Measurements from ENCODE around the gene SELENOH.

The SELENOH gene

GRCh38 chr11:57781529-57781943 lies 40.2 kb downstream of the SELENOH start:
- DNase-seq (ENCODE audit: low read depth): no peak

- DNase-seq (ENCODE audit: low read depth): no peak
These were observed 43.8 kb downstream of the SELENOH start for GRCh38 chr11:57785072-57785471.

DNA sequence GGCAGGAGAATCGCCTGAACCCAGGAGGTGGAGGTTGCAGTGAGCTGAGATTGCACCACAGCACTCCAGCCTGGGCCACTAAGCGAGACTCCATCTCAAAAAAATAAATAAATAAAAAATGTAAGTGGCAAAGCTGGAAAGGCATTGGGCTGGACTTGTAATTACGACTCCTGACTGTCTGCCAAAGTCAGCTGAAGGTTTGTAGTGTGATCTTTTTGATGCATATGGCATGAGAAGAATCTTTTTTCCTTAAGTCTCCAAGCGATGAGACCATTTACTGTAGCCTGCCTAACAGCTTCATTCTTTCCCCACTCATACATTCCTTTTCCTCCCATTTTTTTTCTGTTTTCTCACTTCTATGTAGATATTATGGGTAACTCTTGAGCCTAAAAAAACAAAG lies 45.1 kb downstream of the SELENOH start:
- DNase-seq (ENCODE audit: low read depth): no peak

DNA sequence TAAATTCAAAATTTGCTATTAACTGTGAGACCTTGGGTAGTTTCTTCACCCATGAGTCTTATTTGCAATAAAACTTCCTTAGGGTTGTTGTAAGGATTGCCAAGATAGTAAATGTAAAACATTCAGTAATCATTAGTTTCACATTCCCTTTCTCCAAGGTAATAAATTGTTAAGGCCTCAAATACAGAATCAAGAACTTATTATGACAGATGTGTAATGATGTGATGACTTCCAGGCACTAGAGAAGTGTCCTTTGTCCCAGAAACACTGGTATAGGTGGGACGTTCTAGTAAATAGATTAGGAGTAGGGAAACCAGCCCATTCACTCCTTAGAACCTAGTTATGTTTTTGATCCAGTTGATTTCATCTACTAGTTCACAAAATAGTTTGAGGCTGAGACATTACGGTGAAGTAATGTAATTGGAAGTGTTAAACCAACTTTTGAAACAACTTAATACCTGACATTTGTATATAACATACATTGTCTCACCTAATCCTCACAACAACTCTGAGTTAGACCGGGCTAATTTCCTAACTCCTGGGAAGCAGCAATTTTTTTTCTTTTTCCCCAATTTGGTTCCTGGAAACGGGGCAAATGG lies 45.8 kb downstream of the SELENOH start:
- DNase-seq (ENCODE audit: low read depth): no peak

- no peak for DNase-seq (ENCODE audit: low read depth)
These were observed 46.8 kb downstream of the SELENOH start for GRCh38 chr11:57787920-57788702.

- no peak for DNase-seq (ENCODE audit: low read depth)
These were observed 47.4 kb downstream of the SELENOH start for GRCh38 chr11:57788703-57789088.

- no peak for DNase-seq (ENCODE audit: low read depth)
These were observed 50.2 kb downstream of the SELENOH start for GRCh38 chr11:57791321-57792059.

- peak; percentile 80 for DNase-seq (ENCODE audit: low read depth)
These were observed 50.8 kb downstream of the SELENOH start for GRCh38 chr11:57792060-57792541.

DNA sequence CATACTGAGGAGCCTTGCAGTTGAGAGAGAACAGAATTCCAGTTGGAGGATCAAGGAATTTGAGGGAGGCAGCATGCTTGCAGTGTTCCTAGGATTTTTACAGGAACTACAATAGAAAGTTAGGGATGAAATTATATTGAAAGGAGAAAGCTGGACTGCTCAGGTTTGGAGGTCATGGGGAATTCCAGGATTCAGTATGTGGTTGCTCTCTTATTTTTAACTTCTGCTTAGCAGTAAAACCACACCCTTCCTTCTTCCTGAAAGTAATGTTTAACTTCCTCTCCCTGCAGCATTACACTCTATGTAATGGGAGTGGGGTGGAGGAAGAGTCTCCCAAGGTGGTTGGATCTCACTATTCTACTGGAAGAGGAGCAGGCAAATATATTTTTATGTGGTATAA lies 51.6 kb downstream of the SELENOH start:
- DNase-seq (ENCODE audit: low read depth): no peak

Measured in stimulated activated CD8-positive, alpha-beta memory T cell treated with anti-CD3 and anti-CD28 coated beads, Interleukin-12 subunit alpha, Interleukin-12 subunit beta, amount 100 ng/mL, for 1 hour (primary cell).